Fibroblast of lung (primary cell): ENCODE results near the gene NR2C2. TPM values are rescaled to one million over a fixed set of nuclear protein-coding genes. Genes with fewer than 3 reads are reported as not detected.

Source experiments
- DNase-seq, 2 donors: peaks; one replicate each; pipeline versions ENCODE4 v3.0.0 to v3.0.0-alpha.2; 2010; ENCODE audit warnings: low read depth in 2 of 2
- H2AFZ ChIP-seq: 2 replicates; pipeline ENCODE4 v1.5.1; 2012; ENCODE audit warnings: low read length, control low read depth, inconsistent platforms
- H3K27ac ChIP-seq: 2 replicates; pipeline ENCODE4 v1.5.1; 2011; ENCODE audit warnings: low read length, control low read depth; ENCODE audit not compliant: insufficient read depth
- H3K27me3 ChIP-seq: 2 replicates; pipeline ENCODE4 v1.5.1; 2011; ENCODE audit warnings: mild to moderate bottlenecking, low read length; ENCODE audit not compliant: control insufficient read depth, insufficient read depth
- H3K36me3 ChIP-seq: 2 replicates; pipeline ENCODE4 v1.5.1; 2011; ENCODE audit warnings: low read length; ENCODE audit not compliant: control insufficient read depth, insufficient read depth
- H3K4me1 ChIP-seq: 2 replicates; pipeline ENCODE4 v1.5.1; 2011; ENCODE audit warnings: low read length; ENCODE audit not compliant: control insufficient read depth, insufficient read depth; ENCODE audit errors: extremely low read depth
- H3K4me2 ChIP-seq: 2 replicates; pipeline ENCODE4 v1.5.1; 2011; ENCODE audit warnings: low read length, control low read depth; ENCODE audit not compliant: insufficient read depth; ENCODE audit errors: extremely low read depth
- H3K4me3 ChIP-seq, 4 experiments: fragments of 200-600 bp in 1 of 4; sonication (generic) in 1 of 4; replicated peaks in 1 of 4; 2 replicates each; pipeline ENCODE4 v1.5.1; 2011 to 2016; ENCODE audit warnings: low read length in 4 of 4, low read depth in 3 of 4, mild to moderate bottlenecking in 3 of 4, control low read depth in 2 of 4, inconsistent platforms in 1 of 4, mixed read lengths in 1 of 4; ENCODE audit not compliant: insufficient read depth in 1 of 4; ENCODE audit errors: control extremely low read depth in 1 of 4
- H3K79me2 ChIP-seq: 2 replicates; pipeline ENCODE4 v1.5.1; 2012; ENCODE audit warnings: mild to moderate bottlenecking, low read length, inconsistent platforms; ENCODE audit not compliant: control insufficient read depth, insufficient read depth
- H3K9ac ChIP-seq: 2 replicates; pipeline ENCODE4 v1.5.1; 2011; ENCODE audit warnings: mild to moderate bottlenecking, low read length, control low read depth; ENCODE audit not compliant: insufficient read depth
- H3K9me3 ChIP-seq: 2 replicates; pipeline ENCODE4 v1.5.1; 2012; ENCODE audit warnings: low read depth, low read length; ENCODE audit not compliant: control insufficient read depth, insufficient read depth
- H4K20me1 ChIP-seq: 2 replicates; pipeline ENCODE4 v1.5.1; 2011; ENCODE audit warnings: low read length; ENCODE audit not compliant: control insufficient read depth, insufficient read depth; ENCODE audit errors: extremely low read depth
- CTCF ChIP-seq, 2 donors: IDR thresholded peaks in 1 of 2; conservative IDR thresholded peaks in 1 of 2; 1 replicate in 1 of 2; 2 replicates in 1 of 2; pipeline ENCODE4 v1.5.1; 2011 to 2012; ENCODE audit warnings: low read length in 2 of 2, control low read depth in 1 of 2, inconsistent platforms in 1 of 2, low read depth in 1 of 2, mild to moderate bottlenecking in 1 of 2
- EZH2 ChIP-seq: IDR thresholded peaks from 2 replicates; pipeline ENCODE4 v1.5.1; 2012; ENCODE audit warnings: low read length, control low read depth, mild to moderate bottlenecking; ENCODE audit errors: missing control alignments
- polyA plus RNA-seq, 2 donors: library from polyadenylated mRNA; depleted of rRNA in 1 of 2; stranded (reverse) in 1 of 2; unstranded in 1 of 2; fragments of >200 nt; gene quantifications; 2 replicates each; pipeline ENCODE4 v1.2.1, GENCODE V29; 2011 to 2012; ENCODE audit warnings: missing spikeins in 1 of 2
- total RNA-seq: library from RNA; depleted of rRNA; stranded (reverse); fragments of >200 nt; gene quantifications from 2 replicates; pipeline ENCODE4 v1.2.1, GENCODE V29; 2014

The NR2C2 gene
- total and polyA plus RNA-seq, 2 donors (not counting 1 experiment from before 2014, with no cell fraction given): 15.0 to 27.9 TPM

- H3K4me3 ChIP-seq: no peak overlapping the region
- no peak overlapping the region for H3K9ac ChIP-seq
- H2AFZ ChIP-seq: no peak overlapping the region
- H3K79me2 ChIP-seq: peaks cover 35% of the 10 kb centered on the region
- H3K4me1 ChIP-seq: no peaks in the 10 kb centered on the region
- no peak for DNase-seq
- TF ChIP-seq CTCF (conservative IDR thresholded peaks at IDR 0.05 in 1 of 2, IDR thresholded peaks at IDR 0.05 in 1 of 2; ENCODE audit: low read depth in 1 of 2, low read length in 2 of 2) (no peak), EZH2 (no peak)
- H3K9me3 ChIP-seq: no peaks in the 10 kb centered on the region
- H3K36me3 ChIP-seq: no peaks in the 10 kb centered on the region
- no peak overlapping the region for H3K27ac ChIP-seq
- H4K20me1 ChIP-seq: no peaks in the 10 kb centered on the region
- no peaks in the 10 kb centered on the region for H3K27me3 ChIP-seq
- no peak overlapping the region for H3K4me2 ChIP-seq
Observed at GRCh38 chr3:14957153-14957552, 9.8 kb downstream of the NR2C2 start.

GRCh38 chr3:14957925-14958324 lies 10.5 kb downstream of the NR2C2 start:
- H3K36me3 ChIP-seq: no peaks in the 10 kb centered on the region
- H3K4me1 ChIP-seq: no peaks in the 10 kb centered on the region
- TF ChIP-seq CTCF (conservative IDR thresholded peaks at IDR 0.05 in 1 of 2, IDR thresholded peaks at IDR 0.05 in 1 of 2; ENCODE audit: low read depth in 1 of 2, low read length in 2 of 2) (no peak), EZH2 (no peak)
- H3K79me2 ChIP-seq: peaks cover 36% of the 10 kb centered on the region
- no peaks in the 10 kb centered on the region for H4K20me1 ChIP-seq
- H3K27me3 ChIP-seq: no peaks in the 10 kb centered on the region
- H3K4me2 ChIP-seq: no peak overlapping the region
- no peaks in the 10 kb centered on the region for H3K9me3 ChIP-seq
- no peak overlapping the region for H3K9ac ChIP-seq
- no peak overlapping the region for H3K27ac ChIP-seq
- H3K4me3 ChIP-seq: no peak overlapping the region
- DNase-seq: no peak
- no peak overlapping the region for H2AFZ ChIP-seq

- Histone ChIP-seq H3K9ac (no peak overlapping the region), H3K4me3 (no peak overlapping the region), H3K9me3 (no peaks in the 10 kb centered on the region), H3K36me3 (no peaks in the 10 kb centered on the region), H3K79me2 (peaks cover 28% of the 10 kb centered on the region), H3K27ac (no peak overlapping the region), H2AFZ (peak overlapping the region; percentile 35), H3K4me2 (peak overlapping the region; percentile 59), H3K27me3 (no peaks in the 10 kb centered on the region), H3K4me1 (no peaks in the 10 kb centered on the region), H4K20me1 (no peaks in the 10 kb centered on the region)
- TF ChIP-seq EZH2 (no peak), CTCF (conservative IDR thresholded peaks at IDR 0.05 in 1 of 2, IDR thresholded peaks at IDR 0.05 in 1 of 2; ENCODE audit: low read depth in 1 of 2, low read length in 2 of 2) (no peak)
- DNase-seq: no peak
Observed at GRCh38 chr3:14959359-14959943, 12.1 kb downstream of the NR2C2 start.
